Fibroblast of lung (primary cell): ENCODE measurements around the gene POPDC3.

Source experiments
- EZH2 ChIP-seq: IDR thresholded peaks from 2 replicates; pipeline ENCODE4 v1.5.1; 2012; ENCODE audit warnings: low read length, control low read depth, mild to moderate bottlenecking; ENCODE audit errors: missing control alignments
- TF ChIP-seq, protein P1 (sequence below), 2 donors: IDR thresholded peaks in 1 of 2; conservative IDR thresholded peaks in 1 of 2; 1 replicate in 1 of 2; 2 replicates in 1 of 2; pipeline ENCODE4 v1.5.1; 2011 to 2012; ENCODE audit warnings: low read length in 2 of 2, control low read depth in 1 of 2, inconsistent platforms in 1 of 2, low read depth in 1 of 2, mild to moderate bottlenecking in 1 of 2

GRCh38 chr6:105161421-105161820 is 18.4 kb downstream of the POPDC3 start:
- TF ChIP-seq, protein P1, sequence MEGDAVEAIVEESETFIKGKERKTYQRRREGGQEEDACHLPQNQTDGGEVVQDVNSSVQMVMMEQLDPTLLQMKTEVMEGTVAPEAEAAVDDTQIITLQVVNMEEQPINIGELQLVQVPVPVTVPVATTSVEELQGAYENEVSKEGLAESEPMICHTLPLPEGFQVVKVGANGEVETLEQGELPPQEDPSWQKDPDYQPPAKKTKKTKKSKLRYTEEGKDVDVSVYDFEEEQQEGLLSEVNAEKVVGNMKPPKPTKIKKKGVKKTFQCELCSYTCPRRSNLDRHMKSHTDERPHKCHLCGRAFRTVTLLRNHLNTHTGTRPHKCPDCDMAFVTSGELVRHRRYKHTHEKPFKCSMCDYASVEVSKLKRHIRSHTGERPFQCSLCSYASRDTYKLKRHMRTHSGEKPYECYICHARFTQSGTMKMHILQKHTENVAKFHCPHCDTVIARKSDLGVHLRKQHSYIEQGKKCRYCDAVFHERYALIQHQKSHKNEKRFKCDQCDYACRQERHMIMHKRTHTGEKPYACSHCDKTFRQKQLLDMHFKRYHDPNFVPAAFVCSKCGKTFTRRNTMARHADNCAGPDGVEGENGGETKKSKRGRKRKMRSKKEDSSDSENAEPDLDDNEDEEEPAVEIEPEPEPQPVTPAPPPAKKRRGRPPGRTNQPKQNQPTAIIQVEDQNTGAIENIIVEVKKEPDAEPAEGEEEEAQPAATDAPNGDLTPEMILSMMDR (conservative IDR thresholded peaks at IDR 0.05 in 1 of 2, IDR thresholded peaks at IDR 0.05 in 1 of 2; ENCODE audit: low read depth in 1 of 2, low read length in 2 of 2) = no peak
- no peak for TF ChIP-seq EZH2
